Stimulated activated CD4-positive, alpha-beta T cell treated with anti-CD3 and anti-CD28 coated beads, TNF-alpha, amount 100 ng/mL, for 4 hours (primary cell): ENCODE data around the gene FAU.
A peak's percentile ranks its signal among the peaks of the same experiment; 100 is the strongest.

Experiments used
- DNase-seq, 3 experiments: peaks; one replicate each; pipeline ENCODE4 v3.0.0-alpha.2; 2020; ENCODE audit warnings: low read depth in 3 of 3

Gene FAU

DNA sequence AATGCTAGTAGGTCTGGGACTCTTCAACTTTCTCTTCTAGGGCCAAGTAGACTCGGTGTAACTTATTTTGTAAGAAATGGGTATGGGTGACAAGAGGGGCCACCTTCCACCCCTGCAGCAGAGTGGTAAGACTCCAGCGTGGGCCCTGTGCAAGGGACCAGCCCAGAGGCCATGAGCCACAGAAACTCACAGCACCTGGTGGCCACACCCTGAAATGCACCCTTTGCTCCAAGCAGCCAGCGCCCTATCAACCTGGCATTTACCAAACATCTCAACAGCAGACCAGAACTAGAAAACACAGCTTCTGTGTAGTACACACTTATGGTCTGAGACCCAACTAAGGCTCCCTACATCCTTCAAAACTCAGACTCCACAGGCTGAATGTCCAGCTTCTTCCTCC lies 43.8 kb downstream of the FAU start:
- DNase-seq = peak; percentile 42 to 56 (median 52)

- DNase-seq = no peak
Measured at GRCh38 chr11:65077451-65077850, 44.5 kb downstream of the FAU start.

- no peak for DNase-seq
Measured at GRCh38 chr11:65072631-65072966, 49.3 kb downstream of the FAU start.

GRCh38 chr11:65071907-65072630 lies 49.9 kb downstream of the FAU start:
- no peak for DNase-seq
